Neural cell (in vitro differentiated cells): ENCODE results near the gene SUFU. TPM values are rescaled to one million over a fixed set of nuclear protein-coding genes. Genes with fewer than 3 reads are reported as not detected.
A peak's percentile ranks its signal among the peaks of the same experiment; 100 is the strongest.

Source experiments
- H2AFZ ChIP-seq: fragments of 200-600, 300-800 bp; sonication (generic), shearing (Covaris generic); 2 replicates; pipeline ENCODE4 v1.6.0; 2014; ENCODE audit warnings: low read depth, mild to moderate bottlenecking, antibody characterized with exemption, low read length, moderate library complexity
- H3F3A ChIP-seq: fragments of 200-600 bp; shearing (Covaris generic); 2 replicates; pipeline ENCODE4 v1.6.1; 2016; ENCODE audit warnings: mild to moderate bottlenecking, moderate library complexity, mixed read lengths, antibody characterized with exemption, low read length; ENCODE audit not compliant: insufficient read depth, poor library complexity, severe bottlenecking
- H3K27ac ChIP-seq: fragments of 200-600, 300-800 bp; sonication (generic), shearing (Covaris generic); 2 replicates; pipeline ENCODE4 v1.5.1; 2014; ENCODE audit warnings: mild to moderate bottlenecking, low read length, moderate library complexity
- H3K27me3 ChIP-seq: fragments of 300-800, 200-600 bp; sonication (generic), shearing (Covaris generic); 2 replicates; pipeline ENCODE4 v1.6.0; 2014; ENCODE audit warnings: mild to moderate bottlenecking, low read depth, low read length, moderate library complexity; ENCODE audit not compliant: insufficient read depth
- H3K36me3 ChIP-seq: fragments of 300-800, 200-600 bp; sonication (generic), shearing (Covaris generic); 2 replicates; pipeline ENCODE4 v1.5.1; 2014; ENCODE audit warnings: mild to moderate bottlenecking, antibody characterized with exemption, low read length, moderate library complexity; ENCODE audit not compliant: insufficient read depth
- H3K4me2 ChIP-seq: fragments of 300-800, 200-600 bp; sonication (generic), shearing (Covaris generic); 2 replicates; pipeline ENCODE4 v1.6.0; 2014; ENCODE audit warnings: mild to moderate bottlenecking, low read length
- H3K4me3 ChIP-seq: fragments of 300-800, 200-600 bp; sonication (generic), shearing (Covaris generic); 2 replicates; pipeline ENCODE4 v1.5.1; 2014; ENCODE audit warnings: mild to moderate bottlenecking, low read length, moderate library complexity
- H3K79me2 ChIP-seq: fragments of 200-600 bp; shearing (Covaris generic); replicated peaks from 2 replicates; pipeline ENCODE4 v1.6.0; 2014; ENCODE audit warnings: mild to moderate bottlenecking, low read length, moderate library complexity; ENCODE audit not compliant: insufficient read depth
- H3K9ac ChIP-seq: fragments of 300-800, 200-600 bp; sonication (generic), shearing (Covaris generic); 2 replicates; pipeline ENCODE4 v1.6.1; 2016; ENCODE audit warnings: mild to moderate bottlenecking, low read length, mixed read lengths
- H3K9me2 ChIP-seq: fragments of 200-600 bp; shearing (Covaris generic); 2 replicates; pipeline ENCODE4 v1.6.1; 2016; ENCODE audit warnings: mild to moderate bottlenecking, low read length, mixed read lengths; ENCODE audit not compliant: insufficient read depth
- H3K9me3 ChIP-seq: fragments of 200-600, 300-800 bp; sonication (generic), shearing (Covaris generic); 2 replicates; pipeline ENCODE4 v1.6.1; 2016; ENCODE audit warnings: mild to moderate bottlenecking, mixed run types, low read length, moderate library complexity, mixed read lengths
- H4K20me1 ChIP-seq: fragments of 200-600 bp; shearing (Covaris generic); 2 replicates; pipeline ENCODE4 v1.6.1; 2016; ENCODE audit warnings: mild to moderate bottlenecking, mixed run types; ENCODE audit not compliant: insufficient read depth
- CTCF ChIP-seq: fragments of 450-650 bp; IDR thresholded peaks from 2 replicates; pipeline ENCODE4 v1.5.1; 2014; ENCODE audit warnings: antibody characterized with exemption, mild to moderate bottlenecking, moderate library complexity; ENCODE audit not compliant: poor library complexity, severe bottlenecking
- EP300 ChIP-seq: fragments of 450-650 bp; conservative IDR thresholded peaks from 2 replicates; pipeline ENCODE4 v1.6.1; 2014; ENCODE audit warnings: antibody characterized with exemption, mild to moderate bottlenecking, moderate library complexity; ENCODE audit not compliant: poor library complexity, severe bottlenecking
- EZH2 ChIP-seq: fragments of 200-600, 300-800 bp; shearing (Covaris generic), sonication (generic); IDR thresholded peaks from 2 replicates; pipeline ENCODE4 v1.6.1; 2014; ENCODE audit warnings: antibody characterized with exemption, low read length, borderline replicate concordance, mild to moderate bottlenecking; ENCODE audit not compliant: insufficient read depth, poor library complexity, severe bottlenecking
- MXI1 ChIP-seq: fragments of 450-650 bp; conservative IDR thresholded peaks from 2 replicates; pipeline ENCODE4 v1.6.1; 2014; ENCODE audit warnings: antibody characterized with exemption, mild to moderate bottlenecking; ENCODE audit not compliant: poor library complexity, severe bottlenecking
- POLR2AphosphoS5 ChIP-seq: IDR thresholded peaks from 2 replicates; pipeline ENCODE4 v1.6.1; 2012
- RAD21 ChIP-seq: fragments of 450-650 bp; conservative IDR thresholded peaks from 2 replicates; pipeline ENCODE4 v1.6.1; 2014; ENCODE audit warnings: antibody characterized with exemption, mild to moderate bottlenecking, moderate library complexity
- SMC3 ChIP-seq: fragments of 450-650 bp; conservative IDR thresholded peaks from 2 replicates; pipeline ENCODE4 v1.6.1; 2014; ENCODE audit warnings: antibody characterized with exemption, mild to moderate bottlenecking, moderate library complexity; ENCODE audit not compliant: poor library complexity
- TAF1 ChIP-seq: IDR thresholded peaks from 2 replicates; pipeline ENCODE4 v1.6.1; 2012; ENCODE audit warnings: low read depth
- polyA plus RNA-seq: library from polyadenylated mRNA; depleted of rRNA; stranded (reverse); fragments of >200 nt; gene quantifications from 2 replicates; pipeline ENCODE4 v1.2.3, GENCODE V29; 2014
- TF ChIP-seq, protein P1 (sequence below): IDR thresholded peaks from 2 replicates; pipeline ENCODE4 v1.6.1; 2012; ENCODE audit warnings: borderline replicate concordance

The SUFU gene
- polyA plus RNA-seq, 1 donor from 2014 or later: 4.8 TPM

- no peaks in the 10 kb centered on the region for H3F3A ChIP-seq
- H3K27me3 ChIP-seq: no peaks in the 10 kb centered on the region
- no peaks in the 10 kb centered on the region for H3K9me2 ChIP-seq
- no peak for TF ChIP-seq MXI1
- no peaks in the 10 kb centered on the region for H3K79me2 ChIP-seq
- H3K4me3 ChIP-seq: no peak overlapping the region
- no peaks in the 10 kb centered on the region for H3K9me3 ChIP-seq
- H3K9ac ChIP-seq: no peak overlapping the region
- H3K27ac ChIP-seq: no peak overlapping the region
- H3K4me2 ChIP-seq: no peak overlapping the region
- no peak overlapping the region for H2AFZ ChIP-seq
- H4K20me1 ChIP-seq: no peaks in the 10 kb centered on the region
- H3K36me3 ChIP-seq: no peaks in the 10 kb centered on the region
These were observed 164.7 kb downstream of the SUFU start for GRCh38 chr10:102668326-102669107.

DNA sequence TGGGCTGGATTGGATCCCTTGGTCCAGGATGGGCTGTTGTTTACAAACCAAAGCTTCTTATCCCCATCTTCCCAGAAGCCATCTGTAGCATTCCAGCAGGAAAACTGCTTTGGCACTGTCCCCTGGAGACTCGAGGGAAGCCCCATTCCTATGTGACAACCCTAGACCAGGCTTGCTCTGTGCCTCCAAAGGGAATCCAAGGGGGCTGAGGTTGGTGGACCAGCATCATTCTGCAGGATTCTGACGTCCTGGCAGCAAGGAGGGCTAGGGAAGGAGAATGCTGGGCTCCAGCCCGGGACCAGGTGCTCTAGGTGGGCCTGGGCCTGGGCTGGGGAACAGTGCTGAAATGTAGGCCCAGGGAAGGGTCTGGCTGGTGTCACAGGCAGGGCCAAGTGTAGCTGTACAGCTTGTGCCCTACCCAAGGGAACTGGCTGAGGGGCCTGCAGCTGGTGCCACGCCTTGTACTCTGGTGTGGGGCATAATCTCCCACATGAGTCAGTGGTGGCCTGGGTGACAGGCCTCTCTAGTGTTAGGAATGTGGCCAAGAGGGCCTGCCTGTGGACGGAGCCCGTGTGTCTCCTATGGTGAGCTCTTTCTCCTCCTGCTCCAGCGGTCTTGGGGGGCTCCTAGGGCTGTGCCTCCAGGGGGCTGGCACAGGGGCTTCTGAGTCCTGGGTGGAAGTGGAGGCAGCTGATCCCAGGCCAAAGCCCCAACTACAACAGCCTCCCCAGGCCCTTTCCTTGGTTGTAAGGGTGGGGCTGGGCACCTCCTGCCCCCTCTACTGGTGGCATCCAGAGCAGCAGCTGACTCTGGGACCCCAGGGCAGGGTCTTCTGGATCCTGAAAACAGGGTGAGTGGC is 165.7 kb downstream of the SUFU start:
- Histone ChIP-seq H3K79me2 (no peaks in the 10 kb centered on the region), H3K9me3 (no peaks in the 10 kb centered on the region), H3K27me3 (no peaks in the 10 kb centered on the region), H3K36me3 (no peaks in the 10 kb centered on the region), H3K4me3 (no peak overlapping the region), H3K9ac (no peak overlapping the region), H3K27ac (no peak overlapping the region), H3K9me2 (no peaks in the 10 kb centered on the region), H3K4me2 (no peak overlapping the region), H2AFZ (no peak overlapping the region), H3F3A (no peaks in the 10 kb centered on the region), H4K20me1 (no peaks in the 10 kb centered on the region)
- TF ChIP-seq EZH2: no peak
- TF ChIP-seq POLR2AphosphoS5: peak; percentile 0
- TF ChIP-seq CTCF: peak; percentile 46
- peak; percentile 15 for TF ChIP-seq SMC3

DNA sequence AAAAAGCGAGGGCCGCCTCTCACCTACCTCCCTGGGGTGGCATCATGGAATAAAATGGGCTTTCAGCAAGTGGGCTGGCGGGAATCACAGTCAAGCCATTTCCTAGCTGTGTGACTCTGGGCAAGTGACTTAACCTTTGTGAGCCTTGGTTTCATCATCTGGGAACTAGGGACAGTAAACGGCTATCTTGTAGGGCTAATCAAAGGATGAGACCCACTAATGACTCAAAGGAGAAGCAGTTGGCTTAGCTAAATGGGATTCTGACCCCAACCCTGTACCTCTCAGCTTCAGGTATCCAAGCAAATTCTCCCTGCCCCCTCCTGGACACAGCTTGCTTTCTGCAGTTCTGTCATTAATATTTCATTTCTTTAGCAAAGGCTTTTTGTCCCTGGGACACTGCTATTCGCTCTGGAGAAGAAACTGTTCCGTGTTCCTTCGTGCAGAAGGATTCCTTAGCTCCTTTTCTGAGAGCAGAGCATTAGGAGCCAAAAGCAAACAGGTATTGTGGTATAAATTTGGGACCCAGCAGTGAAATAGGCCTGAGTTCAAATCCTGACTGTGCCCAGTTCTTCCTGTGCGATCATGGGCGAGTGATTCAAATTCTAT is 166.4 kb downstream of the SUFU start:
- Histone ChIP-seq H4K20me1 (no peaks in the 10 kb centered on the region), H3K27ac (peak overlapping the region; percentile 68)

More for the DNA sequence above, 166.4 kb downstream of the SUFU start:
- peak overlapping the region; percentile 49 for H3K9ac ChIP-seq
- no peaks in the 10 kb centered on the region for H3F3A ChIP-seq
- no peaks in the 10 kb centered on the region for H3K27me3 ChIP-seq
- no peak overlapping the region for H3K4me2 ChIP-seq
- H3K36me3 ChIP-seq: no peaks in the 10 kb centered on the region
- no peaks in the 10 kb centered on the region for H3K9me3 ChIP-seq
- no peaks in the 10 kb centered on the region for H3K9me2 ChIP-seq
- no peak for TF ChIP-seq MXI1
- TF ChIP-seq EP300: no peak
- TF ChIP-seq SMC3: no peak
- TF ChIP-seq CTCF: no peak
- TF ChIP-seq TAF1: no peak
- no peak for TF ChIP-seq POLR2AphosphoS5
- no peak for TF ChIP-seq EZH2
- TF ChIP-seq, protein P1, sequence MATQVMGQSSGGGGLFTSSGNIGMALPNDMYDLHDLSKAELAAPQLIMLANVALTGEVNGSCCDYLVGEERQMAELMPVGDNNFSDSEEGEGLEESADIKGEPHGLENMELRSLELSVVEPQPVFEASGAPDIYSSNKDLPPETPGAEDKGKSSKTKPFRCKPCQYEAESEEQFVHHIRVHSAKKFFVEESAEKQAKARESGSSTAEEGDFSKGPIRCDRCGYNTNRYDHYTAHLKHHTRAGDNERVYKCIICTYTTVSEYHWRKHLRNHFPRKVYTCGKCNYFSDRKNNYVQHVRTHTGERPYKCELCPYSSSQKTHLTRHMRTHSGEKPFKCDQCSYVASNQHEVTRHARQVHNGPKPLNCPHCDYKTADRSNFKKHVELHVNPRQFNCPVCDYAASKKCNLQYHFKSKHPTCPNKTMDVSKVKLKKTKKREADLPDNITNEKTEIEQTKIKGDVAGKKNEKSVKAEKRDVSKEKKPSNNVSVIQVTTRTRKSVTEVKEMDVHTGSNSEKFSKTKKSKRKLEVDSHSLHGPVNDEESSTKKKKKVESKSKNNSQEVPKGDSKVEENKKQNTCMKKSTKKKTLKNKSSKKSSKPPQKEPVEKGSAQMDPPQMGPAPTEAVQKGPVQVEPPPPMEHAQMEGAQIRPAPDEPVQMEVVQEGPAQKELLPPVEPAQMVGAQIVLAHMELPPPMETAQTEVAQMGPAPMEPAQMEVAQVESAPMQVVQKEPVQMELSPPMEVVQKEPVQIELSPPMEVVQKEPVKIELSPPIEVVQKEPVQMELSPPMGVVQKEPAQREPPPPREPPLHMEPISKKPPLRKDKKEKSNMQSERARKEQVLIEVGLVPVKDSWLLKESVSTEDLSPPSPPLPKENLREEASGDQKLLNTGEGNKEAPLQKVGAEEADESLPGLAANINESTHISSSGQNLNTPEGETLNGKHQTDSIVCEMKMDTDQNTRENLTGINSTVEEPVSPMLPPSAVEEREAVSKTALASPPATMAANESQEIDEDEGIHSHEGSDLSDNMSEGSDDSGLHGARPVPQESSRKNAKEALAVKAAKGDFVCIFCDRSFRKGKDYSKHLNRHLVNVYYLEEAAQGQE: no peak
- no peak for TF ChIP-seq RAD21
- H3K4me3 ChIP-seq: peak overlapping the region; percentile 44
- no peak overlapping the region for H2AFZ ChIP-seq
- H3K79me2 ChIP-seq: no peaks in the 10 kb centered on the region
